H1 (cell line): ENCODE results near the gene SYNGR3.

ENCODE experiments used
- CEBPB ChIP-seq: IDR thresholded peaks from 2 replicates; pipeline ENCODE4 v1.6.1; 2012; ENCODE audit warnings: low read depth, low read length
- CTBP2 ChIP-seq: IDR thresholded peaks from 2 replicates; pipeline ENCODE4 v1.7.0; 2011; ENCODE audit warnings: borderline replicate concordance, mild to moderate bottlenecking, moderate library complexity, mixed read lengths, low read length; ENCODE audit not compliant: insufficient read depth, insufficient read length
- CTCF ChIP-seq, 3 experiments: IDR thresholded peaks; 1 replicate in 2 of 3; 2 replicates in 1 of 3; pipeline versions ENCODE4 v1.5.1 to v1.6.1; 2011; ENCODE audit warnings: low read length in 3 of 3, mild to moderate bottlenecking in 3 of 3, inconsistent platforms in 2 of 3, low read depth in 1 of 3, moderate library complexity in 1 of 3; ENCODE audit not compliant: insufficient read depth in 1 of 3; ENCODE audit errors: control extremely low read depth in 1 of 3
- EP300 ChIP-seq, 2 experiments: IDR thresholded peaks; 1 replicate in 1 of 2; 2 replicates in 1 of 2; pipeline ENCODE4 v1.6.1; 2011 to 2012; ENCODE audit warnings: low read depth in 2 of 2, low read length in 2 of 2, mild to moderate bottlenecking in 2 of 2, borderline replicate concordance in 1 of 2, inconsistent platforms in 1 of 2, moderate library complexity in 1 of 2
- EZH2 ChIP-seq: fragments of 200-600 bp; sonication (generic); IDR thresholded peaks from 2 replicates; pipeline ENCODE4 v1.7.1; 2012; ENCODE audit warnings: low read depth, mild to moderate bottlenecking, moderate library complexity, low read length, inconsistent platforms; ENCODE audit not compliant: severe bottlenecking
- HDAC6 ChIP-seq: IDR thresholded peaks from one replicate; pipeline ENCODE4 v1.7.1; 2012; ENCODE audit warnings: low read depth, mild to moderate bottlenecking, inconsistent platforms, low read length, moderate library complexity
- JUND ChIP-seq: IDR thresholded peaks from 2 replicates; pipeline ENCODE4 v1.6.1; 2011; ENCODE audit warnings: mild to moderate bottlenecking, improper control_type of control experiment, low read length
- KDM5A ChIP-seq: fragments of 200-600 bp; IDR thresholded peaks from 2 replicates; pipeline ENCODE4 v1.7.1; 2012; ENCODE audit warnings: mild to moderate bottlenecking, low read length, inconsistent platforms, mixed read lengths
- MAFK ChIP-seq: IDR thresholded peaks from 2 replicates; pipeline ENCODE4 v1.6.1; 2012; ENCODE audit warnings: low read depth, mild to moderate bottlenecking, improper control_type of control experiment, low read length
- POLR2A ChIP-seq, 2 experiments: IDR thresholded peaks; 1 replicate in 1 of 2; 2 replicates in 1 of 2; pipeline ENCODE4 v1.6.1; 2011; ENCODE audit warnings: low read depth in 2 of 2, low read length in 2 of 2, mild to moderate bottlenecking in 2 of 2; ENCODE audit errors: control extremely low read depth in 1 of 2
- POLR2AphosphoS5 ChIP-seq: IDR thresholded peaks from 2 replicates; pipeline ENCODE4 v1.6.1; 2011; ENCODE audit warnings: low read depth, low read length
- SUZ12 ChIP-seq: fragments of 200-600 bp; sonication (generic); IDR thresholded peaks from 2 replicates; pipeline ENCODE4 v1.6.1; 2012; ENCODE audit warnings: mild to moderate bottlenecking, inconsistent platforms, low read length, moderate library complexity, mixed read lengths
- TF ChIP-seq, protein P1 (sequence below): IDR thresholded peaks from 2 replicates; pipeline ENCODE4 v1.6.1; 2012; ENCODE audit warnings: inconsistent platforms
- TF ChIP-seq, protein P2 (sequence below): IDR thresholded peaks from 2 replicates; pipeline ENCODE4 v1.6.1; 2012; ENCODE audit warnings: inconsistent platforms

DNA sequence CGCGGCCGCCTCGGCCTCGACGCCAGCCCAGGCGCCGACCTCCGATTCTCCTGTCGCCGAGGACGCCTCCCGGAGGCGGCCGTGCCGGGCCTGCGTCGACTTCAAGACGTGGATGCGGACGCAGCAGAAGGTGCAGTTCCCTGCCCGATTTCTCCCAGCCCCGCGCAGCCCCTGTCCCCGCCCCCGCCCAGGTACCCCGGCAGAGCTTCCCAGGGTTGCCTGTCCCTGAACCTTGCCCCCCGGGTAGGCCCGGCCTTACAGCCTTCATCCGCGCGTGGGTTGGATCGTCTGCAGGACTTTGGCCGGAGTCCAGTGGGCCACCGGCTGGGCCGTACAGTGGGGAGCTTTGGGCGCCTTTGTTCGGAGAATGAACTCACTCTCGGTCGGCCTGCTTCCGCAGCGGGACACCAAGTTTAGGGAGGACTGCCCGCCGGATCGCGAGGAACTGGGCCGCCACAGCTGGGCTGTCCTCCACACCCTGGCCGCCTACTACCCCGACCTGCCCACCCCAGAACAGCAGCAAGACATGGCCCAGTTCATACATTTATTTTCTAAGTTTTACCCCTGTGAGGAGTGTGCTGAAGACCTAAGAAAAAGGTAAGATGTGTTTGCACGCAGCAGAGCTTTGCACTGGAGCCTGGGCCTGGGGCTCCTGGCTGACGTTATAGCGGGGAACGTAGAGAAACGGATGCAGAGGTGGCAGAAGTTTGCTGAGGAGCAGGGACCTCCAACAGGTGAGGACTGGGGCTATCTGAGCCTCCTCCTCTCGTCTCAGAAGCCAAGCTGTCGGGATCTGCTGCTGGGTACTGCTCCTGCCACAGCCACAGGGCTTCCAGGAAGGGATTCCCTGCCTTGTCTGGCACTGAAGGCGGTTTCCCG, 5.2 kb upstream of the SYNGR3 start:
- TF ChIP-seq, protein P1, sequence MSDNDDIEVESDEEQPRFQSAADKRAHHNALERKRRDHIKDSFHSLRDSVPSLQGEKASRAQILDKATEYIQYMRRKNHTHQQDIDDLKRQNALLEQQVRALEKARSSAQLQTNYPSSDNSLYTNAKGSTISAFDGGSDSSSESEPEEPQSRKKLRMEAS: no peak
- TF ChIP-seq POLR2AphosphoS5: no peak
- no peak for TF ChIP-seq CTCF (IDR thresholded peaks at IDR 0.05; ENCODE audit: control extremely low read depth in 1 of 3, insufficient read depth in 1 of 3, low read depth in 1 of 3, low read length in 3 of 3)
- TF ChIP-seq POLR2A (IDR thresholded peaks at IDR 0.05; ENCODE audit: control extremely low read depth in 1 of 2, low read depth in 2 of 2, low read length in 2 of 2): no peak; a peak in 1 of 3 replicates
- TF ChIP-seq CEBPB: no peak
- no peak for TF ChIP-seq MAFK
- no peak for TF ChIP-seq CTBP2
- TF ChIP-seq KDM5A: 0 out of 2 replicates have a peak, but pooled peaks have one; percentile 17
- no peak for TF ChIP-seq SUZ12
- no peak for TF ChIP-seq JUND
- no peak for TF ChIP-seq HDAC6
- TF ChIP-seq EP300 (IDR thresholded peaks at IDR 0.05; ENCODE audit: borderline replicate concordance in 1 of 2, low read depth in 2 of 2, low read length in 2 of 2): no peak
- TF ChIP-seq, protein P2, sequence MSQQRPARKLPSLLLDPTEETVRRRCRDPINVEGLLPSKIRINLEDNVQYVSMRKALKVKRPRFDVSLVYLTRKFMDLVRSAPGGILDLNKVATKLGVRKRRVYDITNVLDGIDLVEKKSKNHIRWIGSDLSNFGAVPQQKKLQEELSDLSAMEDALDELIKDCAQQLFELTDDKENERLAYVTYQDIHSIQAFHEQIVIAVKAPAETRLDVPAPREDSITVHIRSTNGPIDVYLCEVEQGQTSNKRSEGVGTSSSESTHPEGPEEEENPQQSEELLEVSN: no peak
- TF ChIP-seq EZH2: no peak
